Myocyte (in vitro differentiated cells): ENCODE data around the gene PBX1. TPM values are rescaled to one million over a fixed set of nuclear protein-coding genes. Genes with fewer than 3 reads are reported as not detected.
A peak's percentile ranks its signal among the peaks of the same experiment; 100 is the strongest.
"Not testable (repeated sequence)": the region's sequence is repeated elsewhere in the genome, so short reads cannot be mapped to it uniquely, and the experiment has no call there.

Experiments
- DNase-seq: peaks from one replicate; pipeline ENCODE4 v3.0.0-alpha.2; 2012; ENCODE audit warnings: low read depth
- total RNA-seq: library from RNA; depleted of rRNA; stranded (reverse); fragments of >200 nt; gene quantifications from 2 replicates; pipeline ENCODE4 v1.2.3, GENCODE V29; 2014

Gene PBX1
- total RNA-seq, 1 donor from 2014 or later, result 4.6 TPM

- no peak for DNase-seq
Measured at GRCh38 chr1:164638492-164639202, 79.7 kb downstream of the PBX1 start.

- DNase-seq, result peak; percentile 85
Measured at GRCh38 chr1:164640686-164641352, 81.8 kb downstream of the PBX1 start.

- no peak for DNase-seq
Measured at GRCh38 chr1:164641353-164641730, 82.4 kb downstream of the PBX1 start.

GRCh38 chr1:164643018-164643417 is 84.0 kb downstream of the PBX1 start:
- no peak for DNase-seq

- DNase-seq, result no peak
Measured at GRCh38 chr1:164644268-164644667, 85.3 kb downstream of the PBX1 start.

- DNase-seq, result peak; percentile 28
Measured at GRCh38 chr1:164644774-164645644, 86.0 kb downstream of the PBX1 start.

GRCh38 chr1:164645921-164646320 is 86.9 kb downstream of the PBX1 start:
- no peak for DNase-seq

- no peak for DNase-seq
Measured at GRCh38 chr1:164647211-164647610, 88.2 kb downstream of the PBX1 start.

- no peak for DNase-seq
Measured at GRCh38 chr1:164648636-164649035, 89.7 kb downstream of the PBX1 start.

GRCh38 chr1:164649146-164649545 is 90.2 kb downstream of the PBX1 start:
- no peak for DNase-seq

- DNase-seq, result no peak
Measured at GRCh38 chr1:164650531-164650930, 91.5 kb downstream of the PBX1 start.

- no peak for DNase-seq
Measured at GRCh38 chr1:164651351-164651951, 92.5 kb downstream of the PBX1 start.

- not testable (repeated sequence) for DNase-seq
Measured at GRCh38 chr1:164652969-164653368, 94.0 kb downstream of the PBX1 start.

GRCh38 chr1:164653705-164654104 is 94.7 kb downstream of the PBX1 start:
- DNase-seq, result no peak

GRCh38 chr1:164654200-164654599 is 95.2 kb downstream of the PBX1 start:
- no peak for DNase-seq

GRCh38 chr1:164658864-164659263 is 99.9 kb downstream of the PBX1 start:
- DNase-seq, result no peak

GRCh38 chr1:164659621-164660411 is 100.8 kb downstream of the PBX1 start:
- no peak for DNase-seq

GRCh38 chr1:164660412-164660772 is 101.4 kb downstream of the PBX1 start:
- DNase-seq, result peak; percentile 31

GRCh38 chr1:164660775-164661174 is 101.8 kb downstream of the PBX1 start:
- DNase-seq, result no peak

- DNase-seq, result no peak
Measured at GRCh38 chr1:164662462-164662861, 103.5 kb downstream of the PBX1 start.

- no peak for DNase-seq
Measured at GRCh38 chr1:164662955-164663354, 104.0 kb downstream of the PBX1 start.
